Right kidney (tissue), 1 donor: ENCODE data around the gene NTMT1.

Experiments used
- DNase-seq: peaks from one replicate; pipeline ENCODE4 v3.0.0-alpha.2; 2016

Gene NTMT1

DNA sequence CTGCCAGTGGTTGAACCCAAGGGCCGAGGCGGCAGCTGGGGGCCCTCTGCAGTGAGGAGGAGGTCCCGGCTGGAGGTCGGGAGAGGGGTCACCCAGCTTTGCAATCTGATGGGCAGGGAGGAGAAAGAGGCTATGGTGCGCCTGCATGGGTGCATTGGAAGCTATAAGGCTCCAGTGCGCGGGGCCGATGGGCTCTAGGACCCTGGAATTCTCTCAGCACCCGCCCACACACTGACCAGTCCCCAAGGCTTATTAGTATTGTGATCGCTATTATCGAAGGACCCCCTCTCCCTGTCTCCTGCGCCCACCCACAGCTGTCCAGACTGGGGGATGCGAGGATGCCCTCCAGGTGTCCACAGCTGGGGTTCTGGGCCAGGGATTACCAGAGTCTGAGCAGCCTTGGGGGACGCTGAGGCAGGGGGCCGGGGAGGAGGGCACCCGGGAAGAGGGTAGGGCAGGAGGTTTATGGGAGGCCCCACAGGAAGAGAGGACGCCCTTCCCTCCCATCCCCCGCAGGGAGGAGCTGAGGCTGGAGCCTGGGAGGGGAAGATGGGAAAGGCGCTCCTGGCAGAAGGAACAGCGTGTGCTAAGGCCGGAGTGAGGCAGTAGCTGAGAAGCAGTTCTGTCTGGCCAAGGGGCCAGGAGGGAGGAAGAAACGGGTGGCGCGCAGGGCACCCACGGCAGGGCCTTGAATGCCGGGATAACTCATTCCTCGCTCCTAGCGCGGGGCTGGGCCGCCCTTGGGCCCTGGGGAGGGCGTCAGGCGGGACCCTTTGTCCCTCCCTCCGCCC, 29.2 kb upstream of the NTMT1 start:
- peak; percentile 87 for DNase-seq

DNA sequence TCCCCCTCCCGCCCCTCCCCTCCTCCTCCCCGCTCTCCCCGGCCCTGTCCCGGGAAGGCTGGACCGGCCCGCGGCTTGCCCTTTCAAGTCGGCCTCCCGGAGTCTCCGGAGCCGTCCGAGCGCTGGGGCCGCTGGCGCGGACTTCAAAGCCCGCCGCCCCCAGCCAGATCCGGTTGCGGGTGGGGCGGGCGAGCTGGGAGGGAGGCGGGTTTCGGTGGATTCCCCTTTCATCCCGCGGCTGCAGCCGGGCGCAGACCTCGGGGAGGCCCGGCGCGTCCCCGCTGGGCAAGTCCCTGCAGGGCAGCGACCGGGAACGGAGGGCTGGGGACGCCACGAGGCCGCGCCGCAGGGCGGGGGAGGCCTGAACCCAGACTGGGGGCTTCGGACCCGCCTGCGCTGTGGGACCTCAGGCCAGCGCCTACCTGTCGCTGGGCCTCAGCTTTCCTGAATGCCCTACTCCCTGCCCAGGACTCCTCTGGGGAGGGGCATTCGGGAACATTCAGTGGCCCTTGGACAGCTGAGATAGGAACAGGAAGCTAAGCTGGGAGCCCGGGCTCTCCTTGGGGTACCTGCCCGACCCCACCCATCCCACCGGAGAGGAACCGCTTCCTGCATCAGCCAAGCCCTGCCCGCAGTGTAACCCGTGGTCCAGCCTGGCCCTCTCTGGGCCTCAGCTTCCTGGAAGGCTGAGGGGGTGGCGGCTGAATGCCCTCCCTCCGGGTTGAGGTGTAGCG, 28.4 kb upstream of the NTMT1 start:
- peak; percentile 88 for DNase-seq

- no peak for DNase-seq
Measured at GRCh38 chr9:129598089-129598596, 27.8 kb upstream of the NTMT1 start.

- no peak for DNase-seq
Measured at GRCh38 chr9:129601082-129601674, 24.8 kb upstream of the NTMT1 start.

- no peak for DNase-seq
Measured at GRCh38 chr9:129602598-129603415, 23.2 kb upstream of the NTMT1 start.

DNA sequence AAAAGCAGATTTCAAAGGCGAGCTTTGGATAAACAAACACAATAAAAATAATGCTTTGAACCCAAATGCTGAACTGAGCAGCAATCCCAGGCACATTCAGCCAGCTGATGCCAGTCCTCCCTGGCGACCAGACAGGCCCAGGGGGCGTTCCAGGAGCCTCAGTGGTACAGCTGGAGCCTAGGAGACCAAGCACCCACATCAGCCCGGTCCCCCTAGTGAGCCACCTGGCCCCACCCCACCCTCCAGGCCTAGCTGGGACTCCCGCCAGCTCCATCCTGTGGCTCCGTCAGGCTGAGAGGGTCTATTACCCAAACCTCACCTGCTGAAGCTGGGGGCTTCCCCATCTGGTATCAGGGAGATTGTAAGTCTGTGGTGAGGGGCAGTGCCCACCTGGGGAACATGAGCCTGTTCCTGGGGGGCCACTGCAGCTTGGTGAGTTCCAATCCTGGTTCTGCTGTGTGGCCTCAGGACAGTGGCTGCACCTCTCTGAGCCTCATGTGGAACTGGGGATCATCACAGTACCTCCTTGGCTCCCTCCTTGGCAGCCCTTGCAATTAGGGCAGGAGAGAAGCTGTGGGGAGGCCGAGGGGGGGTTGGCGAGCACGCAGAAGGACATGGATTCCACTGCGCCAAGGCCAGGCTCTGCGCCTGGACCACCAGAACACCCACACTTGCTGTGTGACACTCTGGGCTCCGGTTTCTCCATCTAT, 21.8 kb upstream of the NTMT1 start:
- DNase-seq = no peak

- no peak for DNase-seq
Measured at GRCh38 chr9:129604766-129605163, 21.2 kb upstream of the NTMT1 start.

- no peak for DNase-seq
Measured at GRCh38 chr9:129606161-129607026, 19.6 kb upstream of the NTMT1 start.

GRCh38 chr9:129607027-129607387, 19.0 kb upstream of the NTMT1 start:
- no peak for DNase-seq

DNA sequence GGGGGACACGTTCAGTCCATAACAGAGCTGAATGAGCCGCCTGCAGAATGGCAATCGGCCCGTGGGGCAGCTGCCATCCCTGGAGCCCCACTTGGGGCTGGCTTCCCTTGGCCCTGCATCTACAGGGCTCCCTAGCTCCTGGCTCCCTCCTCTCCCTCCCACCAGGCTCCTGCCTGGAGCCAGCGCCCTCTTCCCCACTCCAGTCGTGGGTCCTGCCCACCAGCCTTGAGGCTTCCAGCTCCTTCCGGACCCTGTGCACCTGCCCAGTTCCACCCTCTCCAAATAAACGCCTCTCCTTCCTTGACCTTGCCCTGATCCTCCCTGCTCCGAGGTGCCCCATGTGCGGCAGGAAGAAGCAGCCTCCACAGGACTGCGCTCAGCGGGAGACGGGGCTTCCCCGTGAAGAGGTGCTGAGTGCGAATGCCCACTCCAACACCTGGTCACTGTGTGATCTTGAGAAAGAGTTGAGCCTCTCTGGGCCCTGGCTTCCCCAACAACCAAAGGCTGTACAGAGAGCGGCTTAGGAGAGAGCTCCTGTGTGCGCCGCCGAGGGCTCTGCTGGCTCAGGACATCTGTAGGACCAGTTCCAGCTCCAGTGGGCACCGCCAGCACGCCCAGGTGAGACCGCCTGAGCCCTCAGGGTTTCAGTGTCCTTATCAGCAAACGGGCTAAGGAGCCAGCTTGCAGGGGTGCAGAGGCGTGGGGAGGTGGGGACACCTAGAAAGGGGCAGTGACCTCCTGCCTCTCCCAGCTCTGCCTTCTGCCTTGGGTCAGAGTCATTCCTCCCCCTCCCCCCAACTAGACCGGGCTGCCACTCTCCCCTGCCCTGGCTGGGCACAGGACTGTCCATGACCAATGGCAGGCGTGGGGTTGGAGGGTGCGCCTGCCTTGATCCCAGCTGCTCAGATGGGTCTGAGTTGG, 17.1 kb upstream of the NTMT1 start:
- peak; percentile 41 for DNase-seq

DNA sequence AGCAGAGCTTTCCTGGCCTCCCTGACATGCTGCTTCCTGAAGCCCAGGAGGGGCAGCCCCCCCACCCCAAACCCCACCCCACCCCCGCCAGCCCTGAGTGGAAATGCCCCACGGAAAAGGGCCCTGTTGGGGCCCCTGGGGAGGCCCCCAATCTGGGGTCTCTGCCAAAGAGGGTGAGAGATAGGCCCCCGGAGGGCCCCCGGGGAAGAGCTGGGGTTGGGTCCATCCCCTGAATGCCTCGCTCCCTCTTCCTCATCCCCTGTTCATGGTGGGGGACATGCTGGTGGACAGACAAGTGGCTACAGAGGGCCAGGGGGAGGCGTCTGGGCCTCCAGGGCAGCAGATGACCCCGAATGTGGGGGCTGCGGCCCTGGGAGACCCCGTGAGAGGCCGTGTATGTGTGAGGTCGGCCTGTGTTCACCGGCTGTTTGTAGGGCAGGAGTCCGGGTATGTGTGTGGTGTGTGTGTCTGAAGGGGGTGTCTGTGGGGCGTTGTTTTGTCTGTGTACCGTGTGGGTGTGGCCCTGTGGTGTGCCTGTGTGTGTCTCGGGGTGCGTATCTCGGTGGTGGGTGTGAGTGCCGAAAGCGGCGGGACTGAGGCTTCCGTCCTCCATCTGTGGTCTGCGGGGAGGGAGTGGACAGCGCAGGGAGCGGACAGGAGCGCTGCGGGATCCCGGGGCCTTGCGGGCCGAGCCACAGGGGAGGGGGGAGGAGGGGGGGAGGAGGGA, 16.3 kb upstream of the NTMT1 start:
- DNase-seq = peak; percentile 88

DNA sequence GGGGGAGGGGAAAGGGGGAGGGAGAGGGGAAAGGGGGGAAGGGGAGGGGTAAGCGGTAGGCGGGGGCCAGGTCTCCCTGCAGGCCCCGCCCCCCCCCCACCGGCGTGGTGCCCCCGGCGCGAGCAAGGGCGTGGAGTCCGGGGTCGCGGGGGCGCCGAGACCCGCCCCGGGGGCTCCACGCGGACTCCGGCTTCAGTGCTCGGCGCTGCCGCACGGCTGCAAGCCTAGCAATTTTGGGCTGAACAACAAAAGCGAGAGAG, 15.8 kb upstream of the NTMT1 start:
- no peak for DNase-seq

GRCh38 chr9:129610473-129611306, 15.3 kb upstream of the NTMT1 start:
- DNase-seq = peak; percentile 89

- no peak for DNase-seq
Measured at GRCh38 chr9:129611307-129611800, 14.6 kb upstream of the NTMT1 start.

DNA sequence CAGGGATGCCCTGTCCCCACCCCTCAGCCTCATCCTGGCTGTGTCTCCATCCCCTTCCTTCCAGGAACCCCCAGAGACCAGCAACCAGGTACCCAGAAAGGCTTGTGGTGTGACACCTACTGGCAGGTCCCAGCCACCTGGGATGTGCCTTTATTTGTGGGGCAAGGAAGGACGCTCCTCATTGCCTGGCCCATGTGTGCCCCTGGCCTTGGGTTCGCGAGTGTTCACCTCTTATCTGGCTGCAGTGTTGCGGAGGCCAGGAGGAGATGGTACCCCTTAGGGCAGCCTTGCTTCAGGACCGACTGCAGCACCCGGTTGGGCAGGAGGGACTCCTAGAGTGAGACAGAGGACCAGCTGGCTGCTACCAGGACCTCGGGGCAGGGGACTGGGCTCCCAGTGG, 13.8 kb upstream of the NTMT1 start:
- no peak for DNase-seq

GRCh38 chr9:129612815-129613519, 13.0 kb upstream of the NTMT1 start:
- peak; percentile 68 for DNase-seq

GRCh38 chr9:129613520-129614175, 12.3 kb upstream of the NTMT1 start:
- DNase-seq = peak; percentile 70
